Activated CD4-positive, alpha-beta T cell treated with anti-CD3 and anti-CD28 coated beads, Interleukin-2, Interleukin-4, amounts not matched to agents 100 ng/mL and 50 ng/mL, durations not matched to agents 16 hours and 8 hours (primary cell): ENCODE results near the gene ANKRD9.

Experiments used
- DNase-seq: peaks from one replicate; pipeline ENCODE4 v3.0.0-alpha.2; 2020; ENCODE audit warnings: low spot score

ANKRD9 gene

DNA sequence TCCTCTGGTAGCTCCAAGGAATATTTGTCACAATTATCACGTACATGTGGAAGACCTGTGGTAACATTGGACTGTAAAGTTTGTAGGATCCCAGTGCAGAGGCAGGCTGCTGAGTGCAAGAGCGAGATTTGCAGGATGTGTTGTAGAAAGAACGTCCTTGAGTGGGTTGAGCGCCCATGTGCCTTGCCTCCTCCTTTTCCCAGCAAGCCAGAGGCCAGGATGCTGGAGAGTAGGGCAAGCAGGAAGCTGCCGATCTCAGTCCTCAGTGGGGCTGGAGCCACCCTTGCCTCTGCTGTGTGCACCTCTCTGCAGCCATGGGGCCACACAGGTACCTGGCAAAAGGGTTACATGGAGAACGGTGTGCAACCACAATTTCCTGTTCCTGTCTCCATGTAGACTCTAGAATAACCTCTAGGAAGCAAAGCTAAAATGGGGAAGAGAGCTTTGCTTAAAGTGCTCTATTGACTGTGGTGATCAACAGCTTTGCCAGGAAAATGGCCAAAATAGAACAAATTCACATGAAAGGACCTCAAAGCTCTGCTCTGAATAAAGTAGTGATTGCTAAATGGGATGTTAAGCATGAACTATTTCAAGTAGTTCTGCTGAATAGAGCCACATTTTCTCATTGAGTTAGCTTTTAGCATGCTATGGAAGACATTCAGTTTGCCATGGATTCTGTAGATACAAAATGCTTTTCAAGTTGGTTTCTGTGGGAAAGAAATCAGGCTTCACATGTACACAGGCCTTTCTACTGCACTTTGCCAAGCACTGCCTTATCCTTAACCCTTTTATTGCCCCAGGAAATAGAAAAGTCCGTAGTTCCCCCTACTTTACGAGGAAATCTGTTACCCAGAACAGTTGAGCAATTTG, 37.4 kb downstream of the ANKRD9 start:
- DNase-seq = no peak

DNA sequence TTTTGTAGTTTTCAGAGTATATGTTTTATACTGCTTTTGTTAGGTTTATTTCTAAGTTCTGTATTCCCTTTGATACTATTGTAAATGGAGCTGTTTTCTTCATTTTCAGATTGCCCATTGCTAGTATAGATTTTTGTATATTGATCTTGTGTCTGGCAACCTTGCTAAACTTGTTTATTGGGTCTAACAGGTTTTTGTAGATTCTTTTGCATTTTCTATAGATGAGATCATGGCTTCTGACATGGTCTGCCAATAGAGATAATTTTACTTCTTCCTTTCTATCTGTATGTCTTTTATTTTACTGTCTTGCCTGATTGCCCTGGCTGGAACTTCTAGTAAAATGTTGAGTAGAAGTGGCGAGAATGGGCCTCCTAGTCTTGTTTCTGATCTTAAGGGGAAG, 40.3 kb downstream of the ANKRD9 start:
- no peak for DNase-seq

DNA sequence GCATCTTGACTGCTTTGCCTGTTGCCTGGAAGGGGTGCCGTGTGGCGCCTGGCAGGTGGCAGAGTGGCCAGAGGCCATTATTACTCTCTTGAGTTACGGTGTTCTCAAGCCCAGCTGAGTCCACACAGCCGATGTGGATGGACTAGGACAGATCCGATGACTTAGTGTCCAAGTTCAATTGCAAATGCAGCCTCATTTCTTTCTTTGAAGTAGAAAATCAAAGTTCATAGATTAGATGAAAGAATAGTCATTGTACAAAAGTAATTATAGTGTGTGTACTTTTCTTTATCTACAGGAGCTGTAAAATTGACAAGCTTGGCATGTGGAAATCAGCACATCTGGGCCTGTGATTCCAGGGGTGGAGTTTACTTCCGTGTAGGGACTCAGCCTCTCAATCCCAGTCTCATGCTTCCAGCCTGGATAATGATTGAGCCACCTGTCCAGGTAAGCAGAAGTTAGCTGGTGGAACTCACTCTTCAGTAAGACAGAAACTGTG, 44.7 kb downstream of the ANKRD9 start:
- no peak for DNase-seq

DNA sequence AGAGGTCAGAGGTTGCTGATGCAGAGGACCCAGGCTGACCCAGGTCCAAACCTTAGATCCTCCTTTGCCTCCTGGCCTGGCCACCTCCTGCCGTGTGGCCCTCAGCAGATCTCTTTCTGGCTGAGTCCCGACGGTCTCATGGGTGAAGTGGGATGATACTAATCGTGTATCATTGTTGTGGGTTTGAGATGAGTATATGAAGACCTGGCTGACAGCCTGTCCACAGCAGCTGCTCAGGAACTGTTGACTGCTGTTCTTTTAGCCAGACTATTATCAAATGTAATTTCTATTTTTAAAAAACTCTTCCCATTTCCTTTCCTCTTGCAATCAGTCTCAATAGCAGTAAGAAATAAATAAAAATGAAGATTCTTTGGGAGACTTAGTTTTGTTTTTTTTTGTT, 45.6 kb downstream of the ANKRD9 start:
- no peak for DNase-seq

DNA sequence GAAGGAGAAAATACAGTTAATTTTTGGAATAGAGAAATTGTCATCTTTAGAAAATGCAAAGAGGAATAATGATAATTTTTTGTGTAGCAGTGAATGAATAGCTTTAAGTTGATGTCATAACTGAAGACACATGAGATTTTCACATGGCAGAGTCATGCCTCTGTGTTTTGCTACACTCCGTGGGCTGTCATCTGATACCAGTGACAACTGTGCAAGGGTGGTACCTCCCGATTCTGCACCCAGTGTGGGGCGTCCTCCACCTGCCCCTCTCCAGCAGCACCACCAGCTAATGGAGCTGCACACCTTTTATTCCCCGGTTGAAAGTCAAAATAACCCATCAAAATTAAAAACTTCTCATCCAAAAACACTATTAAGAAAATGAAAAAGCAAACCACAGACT, 47.2 kb downstream of the ANKRD9 start:
- no peak for DNase-seq

DNA sequence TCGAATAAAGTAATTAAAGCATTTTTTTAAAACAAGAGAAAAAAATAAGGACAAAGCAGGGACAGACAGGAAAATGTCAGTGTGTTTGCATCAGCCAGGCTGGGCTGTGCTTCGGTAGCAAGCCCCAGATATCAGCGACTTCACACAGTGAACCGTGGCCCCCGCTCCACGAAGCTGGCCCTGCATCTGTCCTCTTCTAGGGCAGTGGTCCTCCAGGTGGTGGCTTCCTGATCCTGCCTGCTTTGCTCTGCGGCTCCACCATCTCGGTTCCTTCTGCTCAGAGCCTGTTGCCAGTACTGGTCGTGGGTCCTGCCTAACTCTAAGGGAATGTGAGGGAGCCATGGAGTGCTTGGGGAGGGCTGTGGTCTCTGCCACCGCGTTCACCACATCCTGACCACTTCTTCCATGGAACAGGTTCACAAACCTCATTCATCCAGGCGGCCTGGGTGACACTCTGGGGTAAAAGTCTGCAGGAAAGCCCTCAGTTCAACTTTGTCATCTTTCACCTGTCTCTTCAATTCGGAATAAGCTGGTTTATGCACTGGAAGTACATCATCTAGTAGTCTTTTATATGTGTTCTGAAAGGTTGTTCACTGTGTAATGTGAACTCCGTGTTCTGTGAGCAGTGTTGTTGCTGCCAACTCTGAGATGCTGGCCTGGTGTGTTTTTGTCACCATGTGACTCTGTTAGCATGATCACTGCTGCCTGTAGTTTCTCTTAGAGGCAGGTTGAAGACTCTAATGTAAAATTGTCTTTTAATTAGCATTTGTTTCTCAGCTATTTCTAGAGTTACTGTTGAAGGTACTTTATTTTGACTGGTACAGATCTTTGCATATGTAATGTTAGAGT, 47.9 kb downstream of the ANKRD9 start:
- no peak for DNase-seq

DNA sequence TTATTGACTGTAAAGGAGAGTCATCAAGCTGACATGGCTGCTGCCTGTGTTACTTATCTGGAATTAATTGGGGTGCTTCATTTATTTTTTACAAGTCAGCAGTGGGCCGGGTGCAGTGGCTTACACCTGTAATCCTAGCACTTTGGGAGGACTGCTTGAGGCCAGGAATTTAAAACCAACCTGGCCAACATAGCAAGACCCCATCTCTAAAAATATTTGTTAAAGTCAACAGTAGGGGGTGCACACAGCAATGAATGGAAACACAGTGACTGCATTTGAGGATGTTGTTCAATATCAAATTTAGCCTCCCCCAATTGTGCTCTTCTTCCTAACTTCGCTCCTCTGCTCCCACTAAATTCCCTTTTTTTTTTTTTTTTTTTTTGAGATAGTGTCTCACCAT, 52.1 kb downstream of the ANKRD9 start:
- no peak for DNase-seq

DNA sequence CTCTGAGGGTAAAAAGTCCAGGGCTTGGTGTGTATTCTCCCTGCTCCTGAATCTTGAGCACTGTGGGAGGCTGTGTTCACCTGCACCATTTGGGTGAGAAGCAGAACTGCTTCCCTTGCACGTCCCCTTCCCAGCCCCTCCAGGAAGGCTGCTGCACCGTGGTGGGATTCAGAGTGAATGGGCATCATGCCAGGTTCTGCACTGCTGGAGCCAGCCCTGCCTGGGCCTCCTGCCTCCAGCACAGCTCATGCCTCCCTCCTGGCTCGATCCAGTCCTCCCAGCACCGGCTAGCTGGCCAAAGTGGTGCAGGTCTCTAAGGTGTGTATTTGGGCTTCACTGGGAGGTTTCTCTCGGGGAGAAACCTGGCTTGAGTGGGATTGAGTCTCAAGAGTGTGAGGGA, 54.9 kb downstream of the ANKRD9 start:
- DNase-seq = no peak

DNA sequence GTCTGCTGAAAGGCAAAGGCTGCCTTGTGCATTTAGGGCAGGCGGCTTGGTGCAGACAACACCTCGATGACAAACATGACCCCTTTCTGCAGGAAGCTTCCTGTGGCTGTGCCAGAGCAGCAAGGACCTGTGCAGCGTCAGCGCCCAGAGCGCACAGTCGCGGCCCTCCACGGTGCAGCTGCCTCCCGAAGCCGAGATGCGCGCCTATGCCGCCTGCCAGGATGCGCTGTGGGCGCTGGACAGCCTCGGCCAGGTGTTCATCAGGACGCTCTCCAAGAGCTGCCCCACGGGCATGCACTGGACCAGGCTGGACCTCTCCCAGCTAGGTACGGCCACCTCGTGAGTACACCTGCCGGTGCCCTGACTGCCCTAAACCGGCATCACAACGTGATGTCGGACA, 57.3 kb downstream of the ANKRD9 start:
- no peak for DNase-seq
